B cell (primary cell): ENCODE data around the gene PSORS1C1.

Experiments
- EZH2 ChIP-seq: IDR thresholded peaks from 2 replicates; pipeline ENCODE4 v1.6.1; 2012; ENCODE audit warnings: borderline replicate concordance, low read depth, mild to moderate bottlenecking, moderate library complexity, low read length; ENCODE audit not compliant: insufficient read depth, poor library complexity, severe bottlenecking
- TF ChIP-seq, protein P1 (sequence below): fragments of 200-600 bp; IDR thresholded peaks from one replicate; pipeline ENCODE4 v1.8.0; 2022; ENCODE audit warnings: antibody characterized with exemption, mild to moderate bottlenecking

DNA sequence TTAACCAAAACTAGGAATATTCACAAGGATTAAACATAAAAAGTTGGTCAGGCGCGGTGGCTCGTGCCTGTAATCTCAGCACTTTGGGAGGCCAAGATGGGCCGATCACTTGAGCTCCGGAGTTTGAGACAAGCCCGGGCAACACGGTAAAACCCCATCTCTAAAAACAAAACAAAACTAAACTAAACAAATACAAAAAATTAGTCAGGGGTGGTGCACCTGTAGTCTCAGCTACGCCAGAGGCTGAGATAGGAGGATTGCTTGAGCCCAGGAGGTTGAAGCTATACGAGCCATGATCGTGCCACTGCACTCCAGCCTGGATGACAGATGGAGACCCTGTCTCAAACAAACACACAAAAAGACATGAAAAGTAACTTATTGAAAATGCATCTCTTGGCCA, 21.1 kb downstream of the PSORS1C1 start:
- TF ChIP-seq, protein P1, sequence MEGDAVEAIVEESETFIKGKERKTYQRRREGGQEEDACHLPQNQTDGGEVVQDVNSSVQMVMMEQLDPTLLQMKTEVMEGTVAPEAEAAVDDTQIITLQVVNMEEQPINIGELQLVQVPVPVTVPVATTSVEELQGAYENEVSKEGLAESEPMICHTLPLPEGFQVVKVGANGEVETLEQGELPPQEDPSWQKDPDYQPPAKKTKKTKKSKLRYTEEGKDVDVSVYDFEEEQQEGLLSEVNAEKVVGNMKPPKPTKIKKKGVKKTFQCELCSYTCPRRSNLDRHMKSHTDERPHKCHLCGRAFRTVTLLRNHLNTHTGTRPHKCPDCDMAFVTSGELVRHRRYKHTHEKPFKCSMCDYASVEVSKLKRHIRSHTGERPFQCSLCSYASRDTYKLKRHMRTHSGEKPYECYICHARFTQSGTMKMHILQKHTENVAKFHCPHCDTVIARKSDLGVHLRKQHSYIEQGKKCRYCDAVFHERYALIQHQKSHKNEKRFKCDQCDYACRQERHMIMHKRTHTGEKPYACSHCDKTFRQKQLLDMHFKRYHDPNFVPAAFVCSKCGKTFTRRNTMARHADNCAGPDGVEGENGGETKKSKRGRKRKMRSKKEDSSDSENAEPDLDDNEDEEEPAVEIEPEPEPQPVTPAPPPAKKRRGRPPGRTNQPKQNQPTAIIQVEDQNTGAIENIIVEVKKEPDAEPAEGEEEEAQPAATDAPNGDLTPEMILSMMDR, result no peak
- no peak for TF ChIP-seq EZH2
